PC-3 (cell line): ENCODE data around the gene EPHA3. TPM values are rescaled to one million over a fixed set of nuclear protein-coding genes. Genes with fewer than 3 reads are reported as not detected.

Experiments
- ATAC-seq: fragments of 200-7000 bp; cut with Tn5 transposase; 2 replicates; pipeline ENCODE4 v1.9.1; 2020; ENCODE audit warnings: mild to moderate bottlenecking, moderate library complexity
- BruUV-seq: library from RNA; stranded (reverse); fragments of 400-500 nt; replicated peaks from 2 replicates; lab custom pipeline; 2021; lab: Mats Ljungman, UMichigan
- CTCF ChIA-PET: fragments of 300-600 bp; sonication (Branson Sonifier 250); formaldehyde crosslinking; loops from one replicate; lab custom pipeline; 2022; ENCODE audit warnings: antibody characterized with exemption; lab: Charles Lee
- POLR2A ChIA-PET: fragments of 300-600 bp; sonication (Branson Sonifier 250); formaldehyde crosslinking; loops from one replicate; lab custom pipeline; 2022; ENCODE audit warnings: antibody characterized with exemption; ENCODE audit not compliant: unreplicated experiment; lab: Charles Lee
- DNase-seq: peaks from one replicate; pipeline ENCODE4 v3.0.0-alpha.2; 2015
- H2AFZ ChIP-seq: fragments of 300-600 bp; sonication (generic); 2 replicates; pipeline ENCODE4 v1.6.0; 2016; ENCODE audit warnings: antibody characterized with exemption, low read length
- H3F3A ChIP-seq: fragments of 300-600 bp; sonication (generic); one replicate; pipeline ENCODE4 v1.6.0; 2017; ENCODE audit warnings: antibody characterized with exemption, low read length, control low read depth, mild to moderate bottlenecking; ENCODE audit not compliant: unreplicated experiment
- H3K27ac ChIP-seq: fragments of 300-600 bp; sonication (generic); 2 replicates; pipeline ENCODE4 v1.5.1; 2016; ENCODE audit warnings: mild to moderate bottlenecking, low read length
- H3K27me3 ChIP-seq: fragments of 300-600 bp; sonication (generic); 2 replicates; pipeline ENCODE4 v1.6.1; 2016; ENCODE audit warnings: low read length, mixed read lengths
- H3K36me3 ChIP-seq: fragments of 300-600 bp; sonication (generic); 2 replicates; pipeline ENCODE4 v1.6.1; 2016; ENCODE audit warnings: low read depth, mixed run types, low read length, mixed read lengths
- H3K4me1 ChIP-seq: fragments of 300-600 bp; sonication (generic); 2 replicates; pipeline ENCODE4 v1.5.1; 2016; ENCODE audit warnings: low read length; ENCODE audit not compliant: insufficient read depth
- H3K4me2 ChIP-seq: fragments of 300-600 bp; sonication (generic); 2 replicates; pipeline ENCODE4 v1.6.0; 2016; ENCODE audit warnings: low read length
- H3K4me3 ChIP-seq: fragments of 300-600 bp; sonication (generic); 2 replicates; pipeline ENCODE4 v1.5.1; 2016; ENCODE audit warnings: mild to moderate bottlenecking, low read length, mixed read lengths
- H3K79me2 ChIP-seq: fragments of 300-600 bp; sonication (generic); 2 replicates; pipeline ENCODE4 v1.6.1; 2017; ENCODE audit warnings: low read length, mixed read lengths
- H3K9ac ChIP-seq: fragments of 300-600 bp; sonication (generic); 2 replicates; pipeline ENCODE4 v1.6.0; 2016; ENCODE audit warnings: mild to moderate bottlenecking, low read length
- H3K9me2 ChIP-seq: fragments of 300-600 bp; sonication (generic); replicated peaks from 2 replicates; pipeline ENCODE4 v1.6.1; 2016; ENCODE audit warnings: mixed run types, low read length, mixed read lengths
- H3K9me3 ChIP-seq: fragments of 300-600 bp; sonication (generic); 2 replicates; pipeline ENCODE4 v1.6.1; 2016; ENCODE audit warnings: low read length, mixed read lengths
- H4K20me1 ChIP-seq: fragments of 300-600 bp; sonication (generic); 2 replicates; pipeline ENCODE4 v1.6.1; 2016; ENCODE audit warnings: low read length, mixed read lengths
- CTCF ChIP-seq: fragments of 300-600 bp; sonication (generic); conservative IDR thresholded peaks from 2 replicates; pipeline ENCODE4 v1.5.1; 2017; ENCODE audit warnings: antibody characterized with exemption, low read depth, mild to moderate bottlenecking, low read length
- EZH2 ChIP-seq: fragments of 300-600 bp; sonication (generic); IDR thresholded peaks from one replicate; pipeline ENCODE4 v1.6.1; 2017; ENCODE audit warnings: antibody characterized with exemption, mild to moderate bottlenecking, low read length; ENCODE audit not compliant: unreplicated experiment
- EZH2phosphoT487 ChIP-seq: fragments of 300-600 bp; sonication (generic); IDR thresholded peaks from 2 replicates; pipeline ENCODE4 v1.6.1; 2018; ENCODE audit warnings: mild to moderate bottlenecking, antibody characterized with exemption, low read length, borderline replicate concordance
- intact Hi-C: fragments of 100-400 bp; cut with micrococcal nuclease; formaldehyde crosslinking; loops from 2 replicates; pipeline ENCODE4 v1.9.0; 2023
- total RNA-seq: library from RNA; depleted of rRNA; stranded (reverse); fragments of >200 nt; gene quantifications from 2 replicates; pipeline ENCODE4 v1.2.3, GENCODE V29; 2014

EPHA3 gene
- total RNA-seq, 1 experiment from 2014 or later = 0.33 TPM

- intact Hi-C loops = no loop called here
- no peaks in the 10 kb centered on the region for H3F3A ChIP-seq
- H3K4me1 ChIP-seq = 0 out of 2 replicates have a peak, but pooled peaks cover 8% of the 10 kb centered on the region
- POLR2A ChIA-PET = no interaction called here
- no peaks in the 10 kb centered on the region for H4K20me1 ChIP-seq
- ATAC-seq (peak; percentile 73), DNase-seq (peak; percentile 55)
- no peak overlapping the region for H3K4me3 ChIP-seq
- no peak overlapping the region for H3K27ac ChIP-seq
- no peaks in the 10 kb centered on the region for H3K9me3 ChIP-seq
- H3K9me2 ChIP-seq = no peaks in the 10 kb centered on the region
- no peak overlapping the region for H2AFZ ChIP-seq
- CTCF ChIA-PET = no interaction called here
- BruUV-seq = no TSS peak
- peak overlapping the region; percentile 14; the same call in 1 of the 2 replicates for H3K4me2 ChIP-seq
- peaks cover 9% of the 10 kb centered on the region for H3K27me3 ChIP-seq
- H3K79me2 ChIP-seq = no peaks in the 10 kb centered on the region
- no peak overlapping the region for H3K9ac ChIP-seq
- H3K36me3 ChIP-seq = no peaks in the 10 kb centered on the region
- TF ChIP-seq EZH2 = no peak
- TF ChIP-seq CTCF = no peak
- no peak for TF ChIP-seq EZH2phosphoT487
These were observed 396.5 kb downstream of the EPHA3 start for GRCh38 chr3:89503891-89504391.

DNA sequence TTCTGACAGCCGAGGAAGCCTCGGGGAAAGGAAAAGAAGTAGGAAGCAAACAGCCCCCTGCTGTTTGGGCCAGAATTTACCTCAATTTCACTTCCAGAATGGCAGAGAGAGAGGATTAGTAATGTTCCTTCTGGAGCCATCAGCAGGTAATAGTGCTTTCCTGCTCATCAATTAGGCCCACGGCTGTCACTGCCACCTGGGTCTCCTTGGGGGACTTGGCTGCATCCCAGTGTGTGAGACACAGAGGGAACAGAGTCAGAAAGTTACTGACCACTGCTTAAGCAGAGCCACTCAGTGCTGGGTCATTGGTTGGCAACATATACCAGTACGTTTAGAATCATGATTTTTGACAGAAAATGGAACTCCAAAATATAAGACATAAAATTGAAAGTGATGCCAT, 397.0 kb downstream of the EPHA3 start:
- intact Hi-C loops = no loop called here
- CTCF ChIA-PET = no interaction called here
- Histone ChIP-seq H3K4me3 (no peak overlapping the region), H3K9me2 (no peaks in the 10 kb centered on the region), H3K4me1 (0 out of 2 replicates have a peak, but pooled peaks cover 8% of the 10 kb centered on the region), H3K4me2 (peak overlapping the region; percentile 14; the same call in 1 of the 2 replicates), H4K20me1 (no peaks in the 10 kb centered on the region), H3F3A (no peaks in the 10 kb centered on the region), H3K9ac (no peak overlapping the region), H3K27me3 (peaks cover 5% of the 10 kb centered on the region), H3K36me3 (no peaks in the 10 kb centered on the region), H3K79me2 (no peaks in the 10 kb centered on the region), H3K9me3 (no peaks in the 10 kb centered on the region), H3K27ac (no peak overlapping the region), H2AFZ (no peak overlapping the region)
- TF ChIP-seq EZH2 (no peak), CTCF (peak; percentile 24; the same call in 1 of the 2 replicates)
- no TSS peak for BruUV-seq
- POLR2A ChIA-PET = no interaction called here
- ATAC-seq = no peak
- no peak for DNase-seq

GRCh38 chr3:89506462-89507103, 399.2 kb downstream of the EPHA3 start:
- intact Hi-C loops = no loop called here
- Histone ChIP-seq H2AFZ (no peak overlapping the region), H3K9me3 (no peaks in the 10 kb centered on the region), H3K9ac (no peak overlapping the region), H3F3A (no peaks in the 10 kb centered on the region), H3K79me2 (no peaks in the 10 kb centered on the region), H3K4me3 (no peak overlapping the region), H3K4me1 (0 out of 2 replicates have a peak, but pooled peaks cover 8% of the 10 kb centered on the region), H3K36me3 (no peaks in the 10 kb centered on the region), H3K4me2 (no peak overlapping the region), H3K9me2 (no peaks in the 10 kb centered on the region), H3K27ac (no peak overlapping the region), H4K20me1 (no peaks in the 10 kb centered on the region), H3K27me3 (no peaks in the 10 kb centered on the region)
- no peak for TF ChIP-seq EZH2
- TF ChIP-seq EZH2phosphoT487 = no peak
- no peak for TF ChIP-seq CTCF
- DNase-seq (no peak), ATAC-seq (no peak)
- POLR2A ChIA-PET = no interaction called here
- CTCF ChIA-PET = interaction anchor here (0.6 to 0.7 kb wide), 2 partner anchors 58 to 116 kb away, joined by 3 to 11 read pairs; no protein-coding TSS in a partner anchor
- no TSS peak for BruUV-seq
